GM18508 (cell line): ENCODE measurements around the gene FGFBP2.

Experiments
- ATAC-seq: cut with Tn5 transposase; IDR thresholded peaks from one replicate; pipeline ENCODE4 v1.9.1; 2021; ENCODE audit warnings: moderate number of reproducible peaks; ENCODE audit not compliant: insufficient read depth, unreplicated experiment

Gene FGFBP2

DNA sequence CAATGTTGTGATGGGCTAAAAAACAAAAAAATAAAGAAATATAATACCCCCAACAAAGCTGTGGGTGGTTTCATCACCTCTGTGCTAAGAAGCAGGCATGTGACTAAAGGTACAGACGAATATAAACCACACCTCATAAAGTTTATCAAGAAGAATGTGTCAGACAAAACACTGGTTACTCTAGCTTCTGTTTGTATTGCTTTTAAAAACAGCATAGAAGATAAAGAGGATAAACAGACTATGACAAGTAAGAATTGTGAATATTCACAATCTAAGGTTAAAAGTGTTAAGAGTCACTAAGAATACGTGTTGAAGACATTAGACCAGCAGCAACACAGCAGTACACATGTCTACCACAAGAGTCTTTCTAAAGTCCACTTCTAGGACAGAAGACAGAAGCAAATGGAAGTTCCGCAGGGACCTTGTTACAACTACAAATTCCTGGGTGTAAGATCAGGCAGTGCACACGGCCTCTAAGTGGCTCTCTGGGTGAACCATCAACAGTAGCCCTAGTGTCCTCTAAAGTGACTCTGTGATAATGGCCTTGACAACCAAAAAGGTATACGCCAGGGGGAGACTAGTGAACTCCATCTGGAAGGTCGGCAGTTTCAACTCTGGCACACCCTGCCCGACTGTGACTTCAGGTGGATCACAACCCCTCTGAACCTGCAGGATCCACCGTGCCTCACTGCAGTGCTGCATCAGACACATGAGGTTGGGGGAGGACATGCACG, 8.3 kb upstream of the FGFBP2 start:
- ATAC-seq = no peak

DNA sequence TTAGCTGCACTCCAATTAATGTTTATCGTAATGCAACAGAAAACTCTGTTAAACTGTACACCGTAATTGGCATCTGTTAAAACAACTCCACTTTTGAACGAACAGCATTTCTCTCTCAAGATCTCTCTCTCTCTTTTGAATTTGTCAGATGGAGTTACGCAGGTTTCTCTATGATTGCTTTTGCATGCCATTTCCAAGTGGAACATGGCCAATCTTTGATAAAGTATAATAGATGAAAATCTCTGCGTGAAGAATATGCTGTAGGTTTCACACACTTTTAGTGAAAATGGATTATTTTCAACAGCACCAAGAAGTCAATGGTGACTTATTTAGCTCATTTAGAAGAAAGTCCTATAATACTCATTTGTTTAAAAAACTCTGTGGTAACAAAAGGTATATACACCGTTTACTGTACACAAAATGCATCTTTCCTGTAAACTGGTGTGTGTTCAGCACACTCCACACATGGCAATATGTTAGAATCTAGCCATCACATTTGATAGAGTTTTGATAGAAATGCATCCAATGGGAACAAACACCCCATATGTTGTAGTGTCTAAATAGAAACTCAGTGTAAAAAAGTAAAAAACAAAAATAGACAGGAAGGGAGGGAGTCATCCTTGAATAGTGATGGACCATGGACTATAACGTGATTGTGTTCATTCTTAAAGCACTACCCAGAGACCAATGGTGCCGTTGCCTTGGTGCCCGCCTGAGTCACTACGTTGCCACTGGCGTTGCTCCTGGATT, 5.8 kb upstream of the FGFBP2 start:
- ATAC-seq = no peak

DNA sequence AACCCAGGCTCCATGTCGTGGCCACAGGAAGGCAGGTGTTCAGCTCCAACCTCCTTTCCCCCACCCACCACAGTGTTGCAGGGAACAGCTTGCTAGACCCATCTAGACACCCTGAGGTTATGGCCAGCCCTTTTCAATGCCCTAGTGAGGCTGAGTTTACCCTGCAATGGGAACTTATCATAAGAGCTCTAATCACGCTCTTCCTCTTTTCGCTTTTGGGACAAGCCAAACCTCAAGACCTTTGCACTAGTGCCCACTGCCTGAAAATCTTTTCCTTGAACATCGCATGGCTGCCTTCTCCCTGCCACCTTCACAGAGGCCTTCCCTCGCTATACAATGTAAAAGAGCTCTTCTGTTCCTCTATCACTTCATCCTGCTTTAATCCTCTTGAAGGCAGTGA, 2.4 kb upstream of the FGFBP2 start:
- no peak for ATAC-seq

GRCh38 chr4:15964159-15964558, 1.2 kb upstream of the FGFBP2 start:
- ATAC-seq = no peak

DNA sequence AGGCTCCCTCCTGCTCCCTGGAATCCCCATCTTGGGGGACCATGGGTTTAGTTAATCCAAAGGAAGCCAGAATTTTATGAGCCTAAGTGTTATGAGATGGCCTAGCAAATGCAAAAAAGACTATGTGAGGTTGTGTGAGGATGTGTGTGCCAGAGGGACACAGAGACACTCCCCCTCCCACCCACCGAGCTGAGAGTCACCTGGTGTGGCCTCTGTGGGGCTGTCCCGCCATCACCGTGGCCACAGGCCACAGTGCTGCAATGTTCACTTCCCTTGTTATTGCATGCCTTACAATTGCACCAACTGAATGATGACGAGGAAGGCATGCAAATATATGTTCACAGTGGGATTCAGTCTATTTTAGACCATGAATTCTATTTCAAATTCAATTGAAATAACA, 601 bp upstream of the FGFBP2 start:
- ATAC-seq = peak; percentile 55

DNA sequence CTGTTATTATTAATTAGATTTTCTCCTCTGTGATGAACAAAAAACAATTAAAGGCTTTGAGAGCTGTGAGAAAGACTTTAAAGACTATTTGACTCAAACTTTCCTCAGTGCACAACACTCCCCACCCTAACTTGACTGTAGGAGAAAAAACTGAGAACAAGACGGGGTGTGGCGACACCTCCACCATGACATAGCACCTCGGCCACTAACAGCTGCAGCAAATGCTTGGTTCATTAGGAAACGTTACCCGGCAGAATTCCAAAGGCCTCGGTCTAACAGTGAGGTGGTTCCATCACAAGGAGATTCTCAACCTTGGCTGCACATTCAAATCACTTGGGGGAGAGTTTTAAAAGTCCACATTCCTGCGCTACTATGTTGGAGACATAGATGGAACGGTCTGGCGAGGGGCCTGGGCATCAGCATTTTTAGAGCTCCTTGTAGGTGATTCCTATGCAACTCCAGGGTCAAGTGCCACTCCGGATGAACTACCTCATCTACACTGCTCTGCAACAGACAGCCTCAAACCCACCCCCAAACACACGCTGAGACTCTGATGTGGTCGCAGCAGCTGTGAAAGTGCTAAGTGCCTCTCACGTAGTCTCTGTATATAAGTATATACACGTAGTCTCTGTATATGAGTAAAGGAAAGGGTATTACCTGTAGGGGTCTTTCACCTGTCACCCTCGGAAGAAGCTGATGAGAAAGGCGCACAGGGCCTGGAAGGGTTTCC, 1.0 kb downstream of the FGFBP2 start:
- no peak for ATAC-seq

- no peak for ATAC-seq
Observed at GRCh38 chr4:15958562-15958961, 4.4 kb downstream of the FGFBP2 start.

DNA sequence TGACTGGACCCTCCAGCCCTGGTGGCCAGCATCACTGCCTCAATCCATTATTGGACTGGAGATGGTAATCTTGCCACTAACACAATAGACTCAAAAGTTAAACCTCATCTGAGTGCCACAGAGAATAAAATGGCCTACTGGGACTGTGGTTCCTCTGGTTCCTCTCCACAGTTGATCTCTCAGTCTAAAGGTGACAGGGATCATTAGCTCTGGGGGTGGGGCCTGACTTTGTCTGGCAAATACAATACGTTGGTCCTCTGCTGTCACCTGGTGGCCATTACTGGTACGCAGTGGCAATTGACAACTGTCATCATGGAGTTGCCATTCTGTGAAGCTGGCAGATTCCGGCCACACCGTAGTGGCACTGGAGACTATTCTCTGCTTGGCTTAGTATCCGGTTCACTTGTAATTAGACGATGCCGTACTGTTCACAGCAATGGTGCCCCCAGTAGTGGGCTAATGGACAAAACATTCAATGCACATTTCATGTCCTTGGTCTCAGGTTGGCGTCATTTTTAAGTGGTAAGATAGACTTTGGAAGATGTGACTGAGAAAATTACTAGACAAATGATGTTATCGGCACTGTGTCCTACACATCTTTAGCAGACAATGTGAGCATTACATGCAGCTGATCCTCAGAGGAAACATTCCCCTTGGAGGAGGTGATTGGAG, 6.7 kb downstream of the FGFBP2 start:
- ATAC-seq = peak; percentile 84

GRCh38 chr4:15955670-15956069, 7.3 kb downstream of the FGFBP2 start:
- ATAC-seq = no peak

DNA sequence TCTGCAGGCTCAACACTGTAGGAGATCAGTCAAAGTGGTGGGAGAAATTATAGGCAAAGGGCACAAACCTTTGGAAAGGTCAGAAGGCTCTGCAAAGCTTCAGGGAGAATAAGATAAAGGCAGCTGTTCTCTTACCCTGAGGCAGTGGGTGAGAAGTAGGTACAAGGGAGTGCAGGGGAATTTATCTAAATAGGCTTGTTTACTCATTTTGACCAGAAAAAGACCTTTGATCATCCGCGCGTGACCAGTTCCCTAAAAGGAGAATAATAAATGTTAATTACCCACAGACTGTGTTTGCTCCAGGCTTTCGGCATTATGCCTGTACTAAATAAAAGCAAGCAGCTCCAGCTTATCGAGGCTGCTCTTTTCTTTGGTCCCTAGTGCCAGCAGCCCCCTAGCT, 9.3 kb downstream of the FGFBP2 start:
- no peak for ATAC-seq

DNA sequence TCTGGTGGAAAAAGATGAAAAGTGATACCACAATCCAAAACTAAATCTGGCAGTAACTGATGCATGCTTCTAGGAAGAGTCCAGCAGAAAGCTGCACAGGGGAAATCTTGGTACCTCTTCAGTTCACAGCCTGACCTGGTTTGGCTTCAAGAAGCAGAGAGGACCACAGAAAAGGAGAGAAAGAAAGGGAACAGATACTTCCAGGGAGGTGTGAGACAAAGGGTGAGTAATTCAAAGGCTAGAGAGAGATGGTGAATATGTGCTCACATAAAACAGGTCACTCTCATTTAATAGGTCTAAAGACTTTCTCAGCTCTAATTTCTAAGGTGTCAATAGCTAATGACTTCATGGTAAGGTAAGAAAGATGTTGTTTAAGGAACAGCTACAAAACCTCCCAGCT, 11.2 kb downstream of the FGFBP2 start:
- ATAC-seq = no peak

- no peak for ATAC-seq
Observed at GRCh38 chr4:15948826-15949225, 14.1 kb downstream of the FGFBP2 start.

GRCh38 chr4:15947684-15948083, 15.3 kb downstream of the FGFBP2 start:
- ATAC-seq = no peak

DNA sequence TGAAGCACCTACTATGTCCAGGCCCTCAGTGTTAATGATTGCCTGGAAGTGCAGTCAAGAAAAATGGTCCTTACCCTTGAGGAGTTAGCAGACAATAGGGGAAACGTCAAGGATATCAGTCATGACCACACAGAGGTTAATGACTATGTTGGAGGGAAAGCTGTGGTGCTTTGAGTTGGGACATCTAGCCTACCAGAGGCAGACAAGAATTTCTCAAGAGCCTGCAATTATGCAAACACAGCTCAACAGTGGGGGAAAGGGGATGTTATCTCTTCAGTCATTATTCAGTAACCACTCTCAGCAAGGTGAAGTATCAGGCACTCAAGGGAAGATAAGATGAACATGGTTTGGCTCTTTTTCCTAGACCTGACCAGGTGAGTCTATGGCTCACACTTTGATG, 17.5 kb downstream of the FGFBP2 start:
- ATAC-seq = no peak

DNA sequence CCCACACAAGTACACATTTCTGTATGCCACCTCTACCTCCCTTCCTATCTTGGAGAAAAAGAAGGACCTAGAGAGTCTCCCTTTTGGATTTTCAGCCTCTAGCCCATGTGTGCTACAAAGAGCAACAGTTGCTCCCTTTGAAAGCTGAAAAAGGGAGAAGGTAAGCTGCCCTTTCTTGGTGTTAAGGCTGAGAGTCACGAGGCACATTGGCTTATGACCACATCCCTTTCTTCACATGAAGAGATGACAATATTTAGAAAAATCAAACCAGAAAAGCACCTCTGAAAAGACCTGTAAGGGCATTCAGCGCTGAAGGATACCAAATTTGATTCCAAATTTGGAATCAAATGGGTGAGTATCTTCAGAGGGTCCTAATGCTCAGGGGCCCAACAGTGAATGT, 18.1 kb downstream of the FGFBP2 start:
- no peak for ATAC-seq

DNA sequence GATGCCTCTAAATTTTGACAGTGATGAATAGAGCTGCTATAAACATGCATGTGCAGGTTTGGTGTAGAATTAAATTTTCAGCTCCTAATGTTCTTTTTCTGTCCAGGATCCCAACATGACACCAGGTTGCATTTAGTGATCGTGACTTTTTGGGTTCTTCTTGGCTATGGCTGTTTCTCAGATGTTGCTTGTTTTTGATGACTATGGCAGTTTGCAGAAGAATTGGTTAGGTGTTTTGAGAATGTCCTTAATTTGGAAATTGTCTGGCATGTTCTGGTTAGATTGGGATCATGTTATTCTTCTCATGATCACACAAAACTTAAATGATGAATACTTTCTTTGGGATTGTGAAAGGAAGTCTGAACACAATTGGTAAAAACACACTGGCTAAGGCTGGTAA, 20.7 kb downstream of the FGFBP2 start:
- no peak for ATAC-seq

GRCh38 chr4:15938640-15939039, 24.3 kb downstream of the FGFBP2 start, which contains the start of gene FGFBP1:
Gene FGFBP1, minus strand, starts transcription at chr4:15938740. Its CDS starts 2,108 bp downstream, at chr4:15936632.
- no peak for ATAC-seq

DNA sequence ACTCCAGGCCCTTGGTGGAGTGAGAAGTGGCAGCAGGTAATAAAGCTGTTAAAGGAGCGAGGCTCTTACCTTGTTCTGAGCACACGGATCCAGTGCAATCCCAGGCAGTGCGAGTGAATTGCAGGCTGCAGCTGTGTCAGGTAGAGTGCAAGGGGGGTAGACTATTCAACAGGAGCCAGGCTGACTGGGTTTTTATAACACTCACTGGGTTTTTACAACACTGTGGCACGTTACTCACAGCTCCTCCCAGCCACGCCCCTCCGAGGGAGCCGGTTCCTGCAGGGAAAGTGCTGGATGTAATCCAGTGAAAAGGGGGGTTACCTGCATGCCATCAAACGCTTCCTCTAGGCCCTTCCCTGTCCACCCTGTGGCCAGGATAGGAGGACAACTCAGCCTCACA, 24.8 kb downstream of the FGFBP2 start:
- no peak for ATAC-seq

DNA sequence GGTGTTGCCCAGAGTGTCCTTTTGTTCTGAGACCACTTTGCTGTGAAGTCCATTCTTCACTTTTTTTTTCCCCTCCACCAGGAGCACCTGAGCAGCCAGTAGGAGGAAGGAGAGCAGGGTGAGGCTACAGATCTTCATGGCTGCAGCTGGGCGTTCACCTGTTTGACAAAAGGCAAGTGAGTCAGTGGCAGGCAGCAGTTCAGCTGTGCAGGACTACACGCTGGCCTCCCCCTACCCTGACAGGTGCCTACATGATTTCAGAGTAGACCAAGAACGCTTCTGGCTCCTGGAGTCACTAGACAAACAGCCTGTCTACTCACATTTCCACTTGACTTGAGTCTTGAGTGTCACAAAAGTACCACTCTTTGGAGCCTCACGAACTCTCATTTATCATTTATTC, 26.5 kb downstream of the FGFBP2 start:
- ATAC-seq = no peak

DNA sequence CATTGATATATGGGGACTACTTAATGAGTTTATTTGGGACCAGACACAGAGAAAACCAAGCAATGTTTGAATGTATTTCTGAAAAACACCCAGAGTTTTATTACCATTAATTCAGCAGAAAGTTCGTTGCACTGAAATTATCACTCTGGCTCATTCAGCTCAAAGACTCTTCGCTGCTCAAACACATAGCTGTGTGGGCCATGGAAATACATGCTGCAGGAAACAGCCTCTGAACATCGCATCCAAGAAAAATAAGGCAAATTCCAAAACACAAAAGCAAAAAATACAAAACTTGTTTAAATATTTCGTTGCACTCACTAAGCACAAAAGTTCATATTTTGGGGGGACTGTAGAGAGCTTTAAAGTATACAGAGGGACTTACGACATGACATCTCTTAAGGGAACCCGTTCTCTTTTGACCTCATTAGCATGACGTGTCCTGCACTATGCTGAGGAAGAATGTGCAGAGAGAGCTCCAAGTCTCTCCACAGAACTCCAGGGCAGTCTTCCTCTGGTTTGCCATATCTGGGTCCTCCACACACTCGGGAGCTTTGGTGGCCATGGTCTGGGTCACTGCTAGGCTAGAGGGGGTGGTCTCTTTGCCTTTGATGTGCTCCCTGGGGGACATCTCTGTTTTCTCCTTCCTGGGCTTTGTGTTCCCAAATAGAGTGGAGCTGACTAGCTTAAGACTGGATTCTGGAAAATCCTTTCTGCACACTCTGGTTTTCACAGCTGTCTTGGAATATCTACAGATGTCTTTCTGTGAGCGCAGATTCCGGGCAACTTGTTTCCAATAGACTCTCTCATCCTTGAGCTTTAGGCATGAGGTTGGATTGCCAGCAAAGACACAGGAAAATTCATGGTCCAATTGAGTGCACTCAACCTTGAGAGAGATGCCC, 27.2 kb downstream of the FGFBP2 start:
- no peak for ATAC-seq
